ENCODE results near the gene SDK1.
"Not testable (repeated sequence)": the region's sequence is repeated elsewhere in the genome, so short reads cannot be mapped to it uniquely, and the experiment has no call there.

SDK1 gene

GRCh38 chr7:3927446-3928110 is 626.5 kb downstream of the SDK1 start:
- DNase-seq: no peak

- no peak for DNase-seq
Observed at GRCh38 chr7:3928727-3929515, 627.9 kb downstream of the SDK1 start.

- DNase-seq: no peak
Observed at GRCh38 chr7:3931843-3932242, 630.8 kb downstream of the SDK1 start.

- DNase-seq: no peak
Observed at GRCh38 chr7:3937146-3937545, 636.1 kb downstream of the SDK1 start.

- no peak for DNase-seq
Observed at GRCh38 chr7:3937605-3938004, 636.6 kb downstream of the SDK1 start.

GRCh38 chr7:3941706-3942105 is 640.7 kb downstream of the SDK1 start:
- not testable (repeated sequence) for DNase-seq

- DNase-seq: no peak
Observed at GRCh38 chr7:3942276-3942675, 641.2 kb downstream of the SDK1 start.

GRCh38 chr7:3942816-3943745 is 642.0 kb downstream of the SDK1 start:
- no peak for DNase-seq

GRCh38 chr7:3943779-3944520 is 642.9 kb downstream of the SDK1 start:
- no peak for DNase-seq

GRCh38 chr7:3949242-3949640 is 648.2 kb downstream of the SDK1 start:
- peak; percentile 6 for DNase-seq

- no peak for DNase-seq
Observed at GRCh38 chr7:3950249-3950648, 649.2 kb downstream of the SDK1 start.

- DNase-seq: no peak
Observed at GRCh38 chr7:3951316-3952055, 650.4 kb downstream of the SDK1 start.

- no peak for DNase-seq
Observed at GRCh38 chr7:3953133-3953532, 652.1 kb downstream of the SDK1 start.

GRCh38 chr7:3953946-3954345 is 652.9 kb downstream of the SDK1 start:
- no peak for DNase-seq

GRCh38 chr7:3955026-3955425 is 654.0 kb downstream of the SDK1 start:
- no peak for DNase-seq

- peak; percentile 7 for DNase-seq
Observed at GRCh38 chr7:3955751-3956696, 655.0 kb downstream of the SDK1 start.

- DNase-seq: no peak
Observed at GRCh38 chr7:3956949-3957348, 655.9 kb downstream of the SDK1 start.

- DNase-seq: no peak
Observed at GRCh38 chr7:3957472-3958108, 656.5 kb downstream of the SDK1 start.

- no peak for DNase-seq
Observed at GRCh38 chr7:3958109-3958483, 657.0 kb downstream of the SDK1 start.

GRCh38 chr7:3959364-3959763 is 658.3 kb downstream of the SDK1 start:
- no peak for DNase-seq
